Measurements from ENCODE around the gene CD82. TPM values are rescaled to one million over a fixed set of nuclear protein-coding genes. Genes with fewer than 3 reads are reported as not detected.
A peak's percentile ranks its signal among the peaks of the same experiment; 100 is the strongest.

Gene CD82
- total and polyA plus RNA-seq, 9 donors = 6.9 to 74.9 (median 29.5) TPM

DNA sequence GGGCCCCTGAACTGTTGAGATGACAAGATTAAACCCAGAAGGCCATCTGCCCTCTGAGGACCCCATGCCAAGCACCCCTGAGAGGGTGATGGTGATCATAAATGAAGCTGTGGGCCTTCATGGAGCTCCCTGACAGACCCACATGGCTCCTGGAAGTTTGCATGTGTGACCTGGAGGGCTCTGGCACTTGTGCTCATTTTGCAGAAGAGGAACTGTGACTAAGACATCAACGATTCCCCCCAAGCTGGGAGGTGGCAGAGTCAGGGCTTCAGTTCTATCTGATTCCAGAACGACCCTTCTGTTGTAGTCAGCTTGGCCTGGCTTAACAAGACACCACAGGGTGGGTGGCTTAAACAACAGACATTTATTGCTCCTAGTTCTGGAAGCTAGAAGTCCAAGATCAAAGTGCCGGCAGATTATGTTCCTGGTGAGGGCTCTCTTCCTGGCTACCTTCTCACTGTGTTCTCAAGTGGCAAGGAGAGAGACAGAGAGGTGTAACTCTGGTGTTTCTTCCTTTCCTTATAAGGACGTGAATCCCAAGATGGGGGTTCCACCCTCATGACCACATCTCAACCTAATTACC, 46.4 kb upstream of the CD82 start:
- DNase-seq = no peak
- intact Hi-C loops (cut with DNase I) = no loop called here
- TF ChIP-seq, protein P1, sequence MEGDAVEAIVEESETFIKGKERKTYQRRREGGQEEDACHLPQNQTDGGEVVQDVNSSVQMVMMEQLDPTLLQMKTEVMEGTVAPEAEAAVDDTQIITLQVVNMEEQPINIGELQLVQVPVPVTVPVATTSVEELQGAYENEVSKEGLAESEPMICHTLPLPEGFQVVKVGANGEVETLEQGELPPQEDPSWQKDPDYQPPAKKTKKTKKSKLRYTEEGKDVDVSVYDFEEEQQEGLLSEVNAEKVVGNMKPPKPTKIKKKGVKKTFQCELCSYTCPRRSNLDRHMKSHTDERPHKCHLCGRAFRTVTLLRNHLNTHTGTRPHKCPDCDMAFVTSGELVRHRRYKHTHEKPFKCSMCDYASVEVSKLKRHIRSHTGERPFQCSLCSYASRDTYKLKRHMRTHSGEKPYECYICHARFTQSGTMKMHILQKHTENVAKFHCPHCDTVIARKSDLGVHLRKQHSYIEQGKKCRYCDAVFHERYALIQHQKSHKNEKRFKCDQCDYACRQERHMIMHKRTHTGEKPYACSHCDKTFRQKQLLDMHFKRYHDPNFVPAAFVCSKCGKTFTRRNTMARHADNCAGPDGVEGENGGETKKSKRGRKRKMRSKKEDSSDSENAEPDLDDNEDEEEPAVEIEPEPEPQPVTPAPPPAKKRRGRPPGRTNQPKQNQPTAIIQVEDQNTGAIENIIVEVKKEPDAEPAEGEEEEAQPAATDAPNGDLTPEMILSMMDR (IDR thresholded peaks at IDR 0.05) = no peak
- TF ChIP-seq POLR2A (IDR thresholded peaks at IDR 0.05) = no peak
- no peak for TF ChIP-seq EP300 (IDR thresholded peaks at IDR 0.05)

GRCh38 chr11:44519989-44520737, 45.3 kb upstream of the CD82 start:
- H3K4me1 ChIP-seq (ENCODE audit: insufficient read depth) = peaks cover 3% of the 10 kb centered on the region
- intact Hi-C loops (cut with DNase I) = no loop called here
- H3K27ac ChIP-seq = peak overlapping the region in 1 of 2 donors; percentile 25
- DNase-seq = peak; percentile 44 to 77 (median 66)
- no peaks in the 10 kb centered on the region for H3K36me3 ChIP-seq
- H3K27me3 ChIP-seq = no peaks in the 10 kb centered on the region
- H3K9me3 ChIP-seq = no peaks in the 10 kb centered on the region
- H3K4me3 ChIP-seq = no peak overlapping the region
- TF ChIP-seq EP300 (IDR thresholded peaks at IDR 0.05) = no peak
- TF ChIP-seq, protein P1 (IDR thresholded peaks at IDR 0.05) = no peak
- TF ChIP-seq POLR2A (IDR thresholded peaks at IDR 0.05) = no peak
- WGBS, 3 donors = 7 to 13% (median 11%) methylated on average over 37 to 43 of the region's 43 CpGs

More for the DNA sequence above, 46.4 kb upstream of the CD82 start:
- H3K4me3 ChIP-seq = no peak overlapping the region
- H3K9me3 ChIP-seq = no peaks in the 10 kb centered on the region
- peaks cover 3% of the 10 kb centered on the region for H3K4me1 ChIP-seq (ENCODE audit: insufficient read depth)
- 75 to 87% (median 85%) methylated on average over 4 of the region's 4 CpGs for WGBS, 3 donors
- H3K36me3 ChIP-seq = no peaks in the 10 kb centered on the region
- H3K27me3 ChIP-seq = no peaks in the 10 kb centered on the region
- H3K27ac ChIP-seq = no peak overlapping the region

DNA sequence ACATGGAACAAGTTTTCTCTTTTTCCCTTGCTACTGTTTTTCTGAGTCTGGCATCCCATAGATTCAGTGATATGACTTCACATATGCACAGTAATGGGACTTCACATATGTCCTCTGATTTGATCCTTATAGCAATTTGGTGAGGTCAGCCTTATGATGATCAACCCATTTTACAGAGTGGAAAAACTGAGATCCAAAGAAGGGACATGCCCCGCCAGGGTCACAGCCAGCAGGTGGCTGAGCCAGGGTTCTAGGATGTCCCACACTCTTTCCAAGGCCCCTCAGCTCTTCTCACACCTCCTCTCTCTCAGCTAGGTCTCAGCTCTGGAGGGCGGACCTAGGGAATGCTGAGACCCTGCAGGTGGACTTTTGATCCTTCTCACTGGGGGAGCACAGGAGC, 44.3 kb upstream of the CD82 start:
- DNase-seq = no peak
- no peak overlapping the region for H3K27ac ChIP-seq
- TF ChIP-seq EP300 (IDR thresholded peaks at IDR 0.05) (no peak), POLR2A (IDR thresholded peaks at IDR 0.05) (no peak)
- TF ChIP-seq, protein P1 (IDR thresholded peaks at IDR 0.05) = no peak
- H3K36me3 ChIP-seq = no peaks in the 10 kb centered on the region
- H3K4me1 ChIP-seq (ENCODE audit: insufficient read depth) = peaks cover 3% of the 10 kb centered on the region
- H3K4me3 ChIP-seq = no peak overlapping the region
- no peaks in the 10 kb centered on the region for H3K9me3 ChIP-seq
- intact Hi-C loops (cut with DNase I) = no loop called here
- no peaks in the 10 kb centered on the region for H3K27me3 ChIP-seq
- 88 to 98% (median 94%) methylated on average over 2 of the region's 2 CpGs for WGBS, 3 donors

- no peak for DNase-seq
- TF ChIP-seq EP300 (IDR thresholded peaks at IDR 0.05) (no peak), POLR2A (IDR thresholded peaks at IDR 0.05) (no peak)
- TF ChIP-seq, protein P1 (IDR thresholded peaks at IDR 0.05) = no peak
- intact Hi-C loops (cut with DNase I) = no loop called here
- no peaks in the 10 kb centered on the region for H3K9me3 ChIP-seq
- H3K27me3 ChIP-seq = no peaks in the 10 kb centered on the region
- H3K36me3 ChIP-seq = no peaks in the 10 kb centered on the region
- 38 to 58% (median 46%) methylated on average over 2 of the region's 2 CpGs for WGBS, 3 donors
- H3K27ac ChIP-seq = no peak overlapping the region
- H3K4me3 ChIP-seq = no peak overlapping the region
- peaks cover 3% of the 10 kb centered on the region for H3K4me1 ChIP-seq (ENCODE audit: insufficient read depth)
Measured at GRCh38 chr11:44522294-44522693, 43.2 kb upstream of the CD82 start.
